ENCODE data around the gene SLC2A14.
"Not testable (repeated sequence)": the region's sequence is repeated elsewhere in the genome, so short reads cannot be mapped to it uniquely, and the experiment has no call there.

DNA sequence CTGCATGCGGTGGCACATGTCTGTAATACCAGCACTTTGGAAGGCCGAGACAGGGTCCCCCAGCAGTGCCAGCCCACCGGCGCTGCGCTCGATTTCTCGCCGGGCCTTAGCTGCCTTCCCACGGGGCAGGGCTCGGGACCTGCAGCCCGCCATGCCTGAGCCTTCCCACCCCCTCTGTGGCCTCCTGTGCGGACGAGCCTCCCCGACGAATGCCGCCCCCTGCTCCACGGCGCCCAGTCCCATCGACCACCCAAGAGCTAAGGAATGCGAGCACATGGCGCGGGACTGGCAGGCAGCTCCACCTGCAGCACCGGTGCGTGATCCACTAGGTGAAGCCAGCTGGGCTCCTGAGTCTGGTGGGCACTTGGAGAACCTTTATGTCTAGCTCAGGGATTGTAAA is 10.4 kb downstream of the SLC2A14 start:
- TF ChIP-seq, protein P1, sequence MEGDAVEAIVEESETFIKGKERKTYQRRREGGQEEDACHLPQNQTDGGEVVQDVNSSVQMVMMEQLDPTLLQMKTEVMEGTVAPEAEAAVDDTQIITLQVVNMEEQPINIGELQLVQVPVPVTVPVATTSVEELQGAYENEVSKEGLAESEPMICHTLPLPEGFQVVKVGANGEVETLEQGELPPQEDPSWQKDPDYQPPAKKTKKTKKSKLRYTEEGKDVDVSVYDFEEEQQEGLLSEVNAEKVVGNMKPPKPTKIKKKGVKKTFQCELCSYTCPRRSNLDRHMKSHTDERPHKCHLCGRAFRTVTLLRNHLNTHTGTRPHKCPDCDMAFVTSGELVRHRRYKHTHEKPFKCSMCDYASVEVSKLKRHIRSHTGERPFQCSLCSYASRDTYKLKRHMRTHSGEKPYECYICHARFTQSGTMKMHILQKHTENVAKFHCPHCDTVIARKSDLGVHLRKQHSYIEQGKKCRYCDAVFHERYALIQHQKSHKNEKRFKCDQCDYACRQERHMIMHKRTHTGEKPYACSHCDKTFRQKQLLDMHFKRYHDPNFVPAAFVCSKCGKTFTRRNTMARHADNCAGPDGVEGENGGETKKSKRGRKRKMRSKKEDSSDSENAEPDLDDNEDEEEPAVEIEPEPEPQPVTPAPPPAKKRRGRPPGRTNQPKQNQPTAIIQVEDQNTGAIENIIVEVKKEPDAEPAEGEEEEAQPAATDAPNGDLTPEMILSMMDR (IDR thresholded peaks at IDR 0.05; ENCODE audit: insufficient read depth, low read length, poor library complexity, severe bottlenecking), result not testable (repeated sequence)
- TF ChIP-seq EZH2phosphoT487 (conservative IDR thresholded peaks at IDR 0.05; ENCODE audit: low read length), result not testable (repeated sequence)
